PC-9 (cell line): ENCODE measurements around the gene CS. TPM values are rescaled to one million over a fixed set of nuclear protein-coding genes. Genes with fewer than 3 reads are reported as not detected.

Source experiments
- BruUV-seq: library from RNA; stranded (reverse); fragments of 400-500 nt; replicated peaks from 2 replicates; lab custom pipeline; 2021; lab: Mats Ljungman, UMichigan
- CTCF ChIA-PET: fragments of 300-600 bp; sonication (Branson Sonifier 250); formaldehyde crosslinking; loops from one replicate; lab custom pipeline; 2022; ENCODE audit warnings: antibody characterized with exemption; lab: Charles Lee
- POLR2A ChIA-PET: fragments of 300-600 bp; sonication (Branson Sonifier 250); formaldehyde crosslinking; loops from one replicate; lab custom pipeline; 2022; ENCODE audit warnings: antibody characterized with exemption; ENCODE audit not compliant: unreplicated experiment; lab: Charles Lee
- DNase-seq, 2 experiments: peaks; one replicate each; pipeline versions ENCODE4 v3.0.0 to v3.0.0-alpha.2; 2015 to 2022; ENCODE audit warnings: mixed read lengths in 1 of 2
- H2AFZ ChIP-seq: fragments of 200-600 bp; sonication (generic); 2 replicates; pipeline ENCODE4 v1.8.1; 2017; ENCODE audit warnings: antibody characterized with exemption
- H3F3A ChIP-seq: fragments of 200-600 bp; sonication (generic); 2 replicates; pipeline ENCODE4 v1.8.1; 2017; ENCODE audit warnings: antibody characterized with exemption, mild to moderate bottlenecking, low read depth; ENCODE audit not compliant: insufficient read depth
- H3K27ac ChIP-seq: fragments of 200-600 bp; sonication (generic); 2 replicates; pipeline ENCODE4 v1.6.1; 2016; ENCODE audit warnings: mixed run types
- H3K27me3 ChIP-seq: fragments of 200-600 bp; sonication (generic); 2 replicates; pipeline ENCODE4 v1.6.1; 2016; ENCODE audit warnings: low read depth, mixed run types; ENCODE audit not compliant: insufficient read depth
- H3K36me3 ChIP-seq: fragments of 200-600 bp; sonication (generic); 2 replicates; pipeline ENCODE4 v1.6.1; 2016; ENCODE audit warnings: low read depth, mixed run types
- H3K4me1 ChIP-seq: fragments of 200-600 bp; sonication (generic); replicated peaks from 2 replicates; pipeline ENCODE4 v1.6.1; 2016; ENCODE audit warnings: mixed run types; ENCODE audit not compliant: insufficient read depth
- H3K4me2 ChIP-seq: fragments of 200-600 bp; sonication (generic); 2 replicates; pipeline ENCODE4 v1.6.1; 2017; ENCODE audit warnings: mixed run types
- H3K4me3 ChIP-seq: fragments of 200-600 bp; sonication (generic); 2 replicates; pipeline ENCODE4 v1.6.1; 2016; ENCODE audit warnings: mixed run types
- H3K79me2 ChIP-seq: fragments of 200-600 bp; sonication (generic); 2 replicates; pipeline ENCODE4 v1.6.1; 2017; ENCODE audit warnings: low read depth, mixed run types
- H3K9me2 ChIP-seq: fragments of 200-600 bp; sonication (generic); 2 replicates; pipeline ENCODE4 v1.8.1; 2017; ENCODE audit warnings: mild to moderate bottlenecking; ENCODE audit not compliant: insufficient read depth
- H3K9me3 ChIP-seq: fragments of 200-600 bp; sonication (generic); 2 replicates; pipeline ENCODE4 v1.8.1; 2016; ENCODE audit warnings: low read depth; ENCODE audit not compliant: insufficient read depth
- H4K20me1 ChIP-seq: fragments of 200-600 bp; sonication (generic); 2 replicates; pipeline ENCODE4 v1.8.1; 2017; ENCODE audit not compliant: insufficient read depth
- EZH2 ChIP-seq: fragments of 200-600 bp; sonication (generic); IDR thresholded peaks from 2 replicates; pipeline ENCODE4 v1.8.0; 2017; ENCODE audit warnings: antibody characterized with exemption, low read depth
- intact Hi-C: fragments of 100-400 bp; cut with micrococcal nuclease; formaldehyde crosslinking; loops from one replicate; pipeline ENCODE4 v1.10.0; 2022; ENCODE audit not compliant: unreplicated experiment
- total RNA-seq: library from RNA; stranded (reverse); gene quantifications from 2 replicates; pipeline ENCODE4 v1.2.3, GENCODE V29; 2021
- TF ChIP-seq, protein P1 (sequence below): fragments of 200-600 bp; sonication (generic); conservative IDR thresholded peaks from 2 replicates; pipeline ENCODE4 v1.6.1; 2017; ENCODE audit warnings: mixed run types, antibody characterized with exemption, mild to moderate bottlenecking, moderate library complexity

Gene CS
- total RNA-seq, 1 experiment from 2014 or later: 205 TPM

- ChIA-PET POLR2A (interaction anchor here (0.6 kb wide), 1 partner anchor 144 kb away, joined by 3 read pairs; no protein-coding TSS in a partner anchor), CTCF (no interaction called here)
- Histone ChIP-seq H3K36me3 (peaks cover 31% of the 10 kb centered on the region), H3K9me2 (no peaks in the 10 kb centered on the region; the same call in 1 of the 2 replicates), H3K27me3 (no peaks in the 10 kb centered on the region), H3K4me2 (peak overlapping the region; percentile 96), H3K9me3 (no peaks in the 10 kb centered on the region), H3K79me2 (peaks cover 26% of the 10 kb centered on the region), H3F3A (peaks cover 17% of the 10 kb centered on the region; the same call in 1 of the 2 replicates), H3K4me3 (peak overlapping the region; percentile 96), H2AFZ (peak overlapping the region; percentile 87; the same call in 1 of the 2 replicates), H3K4me1 (peaks cover 28% of the 10 kb centered on the region), H4K20me1 (peaks cover 19% of the 10 kb centered on the region), H3K27ac (no peak overlapping the region)
- intact Hi-C loops: no loop called here
- TF ChIP-seq, protein P1, sequence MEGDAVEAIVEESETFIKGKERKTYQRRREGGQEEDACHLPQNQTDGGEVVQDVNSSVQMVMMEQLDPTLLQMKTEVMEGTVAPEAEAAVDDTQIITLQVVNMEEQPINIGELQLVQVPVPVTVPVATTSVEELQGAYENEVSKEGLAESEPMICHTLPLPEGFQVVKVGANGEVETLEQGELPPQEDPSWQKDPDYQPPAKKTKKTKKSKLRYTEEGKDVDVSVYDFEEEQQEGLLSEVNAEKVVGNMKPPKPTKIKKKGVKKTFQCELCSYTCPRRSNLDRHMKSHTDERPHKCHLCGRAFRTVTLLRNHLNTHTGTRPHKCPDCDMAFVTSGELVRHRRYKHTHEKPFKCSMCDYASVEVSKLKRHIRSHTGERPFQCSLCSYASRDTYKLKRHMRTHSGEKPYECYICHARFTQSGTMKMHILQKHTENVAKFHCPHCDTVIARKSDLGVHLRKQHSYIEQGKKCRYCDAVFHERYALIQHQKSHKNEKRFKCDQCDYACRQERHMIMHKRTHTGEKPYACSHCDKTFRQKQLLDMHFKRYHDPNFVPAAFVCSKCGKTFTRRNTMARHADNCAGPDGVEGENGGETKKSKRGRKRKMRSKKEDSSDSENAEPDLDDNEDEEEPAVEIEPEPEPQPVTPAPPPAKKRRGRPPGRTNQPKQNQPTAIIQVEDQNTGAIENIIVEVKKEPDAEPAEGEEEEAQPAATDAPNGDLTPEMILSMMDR: no peak
- TF ChIP-seq EZH2: no peak
- no peak for DNase-seq
- BruUV-seq: no TSS peak
These were observed 43.1 kb downstream of the CS start for GRCh38 chr12:56257071-56257470.

- POLR2A ChIA-PET: interaction anchor here (0.6 kb wide), 1 partner anchor 143 kb away, joined by 3 read pairs; no protein-coding TSS in a partner anchor
- CTCF ChIA-PET: no interaction called here
- H3K4me1 ChIP-seq: peaks cover 22% of the 10 kb centered on the region
- no peaks in the 10 kb centered on the region for H3K9me3 ChIP-seq
- no peak overlapping the region; the same call in 1 of the 2 replicates for H3K4me3 ChIP-seq
- H3K36me3 ChIP-seq: peaks cover 31% of the 10 kb centered on the region
- H4K20me1 ChIP-seq: peaks cover 19% of the 10 kb centered on the region
- peaks cover 26% of the 10 kb centered on the region for H3K79me2 ChIP-seq
- no peaks in the 10 kb centered on the region; the same call in 1 of the 2 replicates for H3K9me2 ChIP-seq
- H3K4me2 ChIP-seq: peak overlapping the region; percentile 96
- no peaks in the 10 kb centered on the region for H3K27me3 ChIP-seq
- intact Hi-C loops: no loop called here
- H3K27ac ChIP-seq: no peak overlapping the region
- no peak overlapping the region for H2AFZ ChIP-seq
- no TSS peak for BruUV-seq
- peaks cover 13% of the 10 kb centered on the region; the same call in 1 of the 2 replicates for H3F3A ChIP-seq
- DNase-seq: no peak
- no peak for TF ChIP-seq EZH2
- TF ChIP-seq, protein P1: no peak
These were observed 43.7 kb downstream of the CS start for GRCh38 chr12:56256326-56256960.

GRCh38 chr12:56255671-56256070 is 44.5 kb downstream of the CS start:
- CTCF ChIA-PET: no interaction called here
- Histone ChIP-seq H3K4me3 (no peak overlapping the region), H4K20me1 (peaks cover 19% of the 10 kb centered on the region), H3K9me2 (no peaks in the 10 kb centered on the region; the same call in 1 of the 2 replicates), H3K9me3 (no peaks in the 10 kb centered on the region), H3K36me3 (peaks cover 35% of the 10 kb centered on the region), H3F3A (peaks cover 11% of the 10 kb centered on the region; the same call in 1 of the 2 replicates), H2AFZ (no peak overlapping the region), H3K79me2 (peaks cover 26% of the 10 kb centered on the region), H3K4me2 (no peak overlapping the region), H3K27me3 (no peaks in the 10 kb centered on the region), H3K4me1 (peaks cover 17% of the 10 kb centered on the region), H3K27ac (no peak overlapping the region)
- TF ChIP-seq EZH2: no peak
- TF ChIP-seq, protein P1: no peak
- DNase-seq: no peak
- intact Hi-C loops: no loop called here
- no TSS peak for BruUV-seq
- POLR2A ChIA-PET: no interaction called here
